ENCODE measurements around the gene TJP1. TPM values are rescaled to one million over a fixed set of nuclear protein-coding genes. Genes with fewer than 3 reads are reported as not detected.

The TJP1 gene
- total and polyA plus RNA-seq, 2 donors (not counting 1 experiment from before 2014, with no cell fraction given): 0.10 TPM; not detected in 1

DNA sequence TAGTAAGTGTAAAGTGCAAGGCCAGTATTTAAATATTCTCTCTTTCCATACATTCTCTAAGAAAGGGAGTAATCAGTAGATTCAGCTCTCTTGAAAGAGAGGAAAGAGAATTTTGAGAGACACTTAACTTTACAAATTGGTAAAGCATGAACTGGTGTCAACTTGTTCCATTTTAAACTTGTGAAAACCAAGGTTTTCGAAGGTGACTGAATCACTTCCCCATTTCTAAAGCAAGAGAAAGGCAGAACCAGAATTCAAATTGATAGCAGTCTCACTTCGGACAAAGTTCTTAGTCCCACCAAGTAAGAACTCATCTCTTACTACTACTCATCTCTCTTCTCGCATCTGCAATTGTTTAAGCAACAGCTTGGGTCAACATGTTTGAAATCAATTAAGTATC, 22.4 kb downstream of the TJP1 start:
- H3K27me3 ChIP-seq (replicated peaks in 1 of 4; ENCODE audit: control extremely low read depth in 1 of 4, control insufficient read depth in 3 of 4, insufficient read depth in 4 of 4, low read length in 3 of 4): peaks cover 0 to 3% (median 0%) of the 10 kb centered on the region in 4 experiments
- no peak overlapping the region for H3K27ac Mint-ChIP-seq
- ChIA-PET CTCF (no interaction called here), POLR2A (no interaction called here)
- H3K9me3 Mint-ChIP-seq (ENCODE audit: insufficient read depth): no peaks in the 10 kb centered on the region
- no peak overlapping the region for H3K4me3 ChIP-seq (ENCODE audit: control extremely low read depth in 1 of 5, extremely low read depth in 1 of 5, insufficient read depth in 1 of 5, low read depth in 2 of 5, low read length in 4 of 5)
- no peaks in the 10 kb centered on the region for H3K4me1 Mint-ChIP-seq
- no peak overlapping the region for H3K4me2 ChIP-seq (replicated peaks; ENCODE audit: low read depth, low read length, poor library complexity, severe bottlenecking)
- no peak overlapping the region for H3K27ac ChIP-seq (ENCODE audit: low read length in 2 of 2)
- peaks cover 34% of the 10 kb centered on the region for H3K27me3 Mint-ChIP-seq
- no peaks in the 10 kb centered on the region for H3K79me2 ChIP-seq (ENCODE audit: control insufficient read depth, insufficient read depth, low read length)
- no peaks in the 10 kb centered on the region for H3K9me3 ChIP-seq (ENCODE audit: control extremely low read depth in 1 of 3, control insufficient read depth in 2 of 3, insufficient read depth in 1 of 3, low read length in 2 of 3)
- no peaks in the 10 kb centered on the region for H3K4me1 ChIP-seq (ENCODE audit: control insufficient read depth in 2 of 2, insufficient read depth in 2 of 2, low read length in 2 of 2)
- TF ChIP-seq EZH2 (IDR thresholded peaks at IDR 0.05; ENCODE audit: borderline replicate concordance, insufficient read depth, low read depth, low read length, poor library complexity, severe bottlenecking): no peak
- TF ChIP-seq, protein P1, sequence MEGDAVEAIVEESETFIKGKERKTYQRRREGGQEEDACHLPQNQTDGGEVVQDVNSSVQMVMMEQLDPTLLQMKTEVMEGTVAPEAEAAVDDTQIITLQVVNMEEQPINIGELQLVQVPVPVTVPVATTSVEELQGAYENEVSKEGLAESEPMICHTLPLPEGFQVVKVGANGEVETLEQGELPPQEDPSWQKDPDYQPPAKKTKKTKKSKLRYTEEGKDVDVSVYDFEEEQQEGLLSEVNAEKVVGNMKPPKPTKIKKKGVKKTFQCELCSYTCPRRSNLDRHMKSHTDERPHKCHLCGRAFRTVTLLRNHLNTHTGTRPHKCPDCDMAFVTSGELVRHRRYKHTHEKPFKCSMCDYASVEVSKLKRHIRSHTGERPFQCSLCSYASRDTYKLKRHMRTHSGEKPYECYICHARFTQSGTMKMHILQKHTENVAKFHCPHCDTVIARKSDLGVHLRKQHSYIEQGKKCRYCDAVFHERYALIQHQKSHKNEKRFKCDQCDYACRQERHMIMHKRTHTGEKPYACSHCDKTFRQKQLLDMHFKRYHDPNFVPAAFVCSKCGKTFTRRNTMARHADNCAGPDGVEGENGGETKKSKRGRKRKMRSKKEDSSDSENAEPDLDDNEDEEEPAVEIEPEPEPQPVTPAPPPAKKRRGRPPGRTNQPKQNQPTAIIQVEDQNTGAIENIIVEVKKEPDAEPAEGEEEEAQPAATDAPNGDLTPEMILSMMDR (IDR thresholded peaks at IDR 0.05): no peak
- no peak for ATAC-seq (ENCODE audit: low read depth)
- H3K9ac ChIP-seq (ENCODE audit: low read length): no peak overlapping the region
- DNase-seq: no peak
- H3K4me3 Mint-ChIP-seq: no peak overlapping the region
- H2AFZ ChIP-seq (ENCODE audit: insufficient read depth, low read depth, low read length, poor library complexity, severe bottlenecking): no peak overlapping the region
- intact Hi-C loops (cut with micrococcal nuclease): no loop called here
- no peaks in the 10 kb centered on the region for H4K20me1 ChIP-seq (ENCODE audit: control insufficient read depth, insufficient read depth, low read length, poor library complexity, severe bottlenecking)
- H3K36me3 ChIP-seq (replicated peaks in 1 of 2; ENCODE audit: control extremely low read depth in 1 of 2, control insufficient read depth in 1 of 2, extremely low read depth in 1 of 2, insufficient read depth in 2 of 2, low read length in 1 of 2): no peaks in the 10 kb centered on the region
- WGBS (ENCODE audit: insufficient coverage): 40% methylated on average over 1 of the region's 3 CpGs

DNA sequence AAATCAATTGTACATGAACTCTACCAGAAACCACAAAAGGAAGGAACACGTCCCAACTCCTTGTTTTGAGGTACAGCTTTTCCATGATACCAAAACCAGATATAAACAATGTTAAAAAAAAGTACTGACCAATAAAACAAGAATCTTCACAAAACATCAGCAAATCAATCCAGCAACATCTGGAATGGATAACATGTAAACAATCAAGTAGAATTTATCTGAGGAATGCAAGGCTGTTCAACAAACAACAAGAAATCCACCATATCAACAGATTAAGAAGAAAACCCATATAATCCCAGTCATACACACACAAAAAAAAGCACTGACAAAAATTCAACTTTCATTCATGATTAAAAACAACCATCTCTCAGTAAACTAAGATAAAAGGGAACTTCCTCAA, 26.7 kb downstream of the TJP1 start:
- ChIA-PET CTCF (no interaction called here), POLR2A (no interaction called here)
- ATAC-seq (ENCODE audit: low read depth) (no peak), DNase-seq (no peak)
- Histone ChIP-seq H3K4me2 (replicated peaks; ENCODE audit: low read depth, low read length, poor library complexity, severe bottlenecking) (no peak overlapping the region), H3K36me3 (replicated peaks in 1 of 2; ENCODE audit: control extremely low read depth in 1 of 2, control insufficient read depth in 1 of 2, extremely low read depth in 1 of 2, insufficient read depth in 2 of 2, low read length in 1 of 2) (no peaks in the 10 kb centered on the region), H3K4me1 (ENCODE audit: control insufficient read depth in 2 of 2, insufficient read depth in 2 of 2, low read length in 2 of 2) (no peaks in the 10 kb centered on the region), H3K79me2 (ENCODE audit: control insufficient read depth, insufficient read depth, low read length) (no peaks in the 10 kb centered on the region), H2AFZ (ENCODE audit: insufficient read depth, low read depth, low read length, poor library complexity, severe bottlenecking) (no peak overlapping the region), H4K20me1 (ENCODE audit: control insufficient read depth, insufficient read depth, low read length, poor library complexity, severe bottlenecking) (no peaks in the 10 kb centered on the region), H3K27ac (ENCODE audit: low read length in 2 of 2) (no peak overlapping the region), H3K27me3 (replicated peaks in 1 of 4; ENCODE audit: control extremely low read depth in 1 of 4, control insufficient read depth in 3 of 4, insufficient read depth in 4 of 4, low read length in 3 of 4) (peaks cover 0 to 3% (median 0%) of the 10 kb centered on the region in 4 experiments), H3K9me3 (ENCODE audit: control extremely low read depth in 1 of 3, control insufficient read depth in 2 of 3, insufficient read depth in 1 of 3, low read length in 2 of 3) (no peaks in the 10 kb centered on the region), H3K9ac (ENCODE audit: low read length) (no peak overlapping the region), H3K4me3 (ENCODE audit: control extremely low read depth in 1 of 5, extremely low read depth in 1 of 5, insufficient read depth in 1 of 5, low read depth in 2 of 5, low read length in 4 of 5) (no peak overlapping the region)
- intact Hi-C loops (cut with micrococcal nuclease): no loop called here
- Mint-ChIP-seq H3K4me3 (no peak overlapping the region), H3K4me1 (no peaks in the 10 kb centered on the region), H3K27ac (no peak overlapping the region), H3K9me3 (ENCODE audit: insufficient read depth) (no peaks in the 10 kb centered on the region), H3K27me3 (peaks cover 32% of the 10 kb centered on the region)
- WGBS (ENCODE audit: insufficient coverage): no CpG with 5 or more reads among the region's 1 CpG
- TF ChIP-seq, protein P1 (IDR thresholded peaks at IDR 0.05): no peak

Data from B cell (primary cell).